MM.1S (cell line): Measurements from ENCODE around the gene RNF115.

Experiments used
- EZH2 ChIP-seq: fragments of 300-600 bp; sonication (generic); optimal IDR thresholded peaks from 2 replicates; pipeline ENCODE3; 2017; ENCODE audit warnings: low read depth, mild to moderate bottlenecking, antibody characterized with exemption, low read length, mixed read lengths
- EZH2phosphoT487 ChIP-seq: fragments of 300-600 bp; sonication (generic); IDR thresholded peaks from 2 replicates; pipeline ENCODE4 v1.6.1; 2018; ENCODE audit warnings: antibody characterized with exemption, low read length
- TF ChIP-seq, protein P1 (sequence below): fragments of 300-600 bp; sonication (generic); IDR thresholded peaks from 2 replicates; pipeline ENCODE4 v1.5.1; 2016; ENCODE audit warnings: antibody characterized with exemption, low read length, mixed read lengths

DNA sequence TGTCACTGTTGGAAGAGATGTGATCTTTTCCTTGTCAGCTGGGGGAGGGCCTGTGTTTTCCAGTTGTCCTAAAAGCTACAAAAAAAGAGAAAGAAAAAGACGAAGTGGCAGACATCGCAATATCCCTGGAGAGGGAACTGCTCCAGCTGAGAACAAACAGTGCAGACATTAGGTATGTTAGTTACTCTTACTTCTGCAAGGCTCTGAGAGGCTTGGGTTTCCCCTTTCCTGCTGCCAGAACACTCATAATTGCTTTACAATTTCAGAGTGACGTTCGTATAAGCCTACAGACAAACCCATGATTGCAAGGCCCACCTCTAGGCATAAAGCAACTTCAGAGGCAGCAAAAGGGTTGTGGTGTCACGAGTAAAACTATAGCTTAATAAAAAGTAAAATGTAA, 73.5 kb downstream of the RNF115 start:
- TF ChIP-seq, protein P1, sequence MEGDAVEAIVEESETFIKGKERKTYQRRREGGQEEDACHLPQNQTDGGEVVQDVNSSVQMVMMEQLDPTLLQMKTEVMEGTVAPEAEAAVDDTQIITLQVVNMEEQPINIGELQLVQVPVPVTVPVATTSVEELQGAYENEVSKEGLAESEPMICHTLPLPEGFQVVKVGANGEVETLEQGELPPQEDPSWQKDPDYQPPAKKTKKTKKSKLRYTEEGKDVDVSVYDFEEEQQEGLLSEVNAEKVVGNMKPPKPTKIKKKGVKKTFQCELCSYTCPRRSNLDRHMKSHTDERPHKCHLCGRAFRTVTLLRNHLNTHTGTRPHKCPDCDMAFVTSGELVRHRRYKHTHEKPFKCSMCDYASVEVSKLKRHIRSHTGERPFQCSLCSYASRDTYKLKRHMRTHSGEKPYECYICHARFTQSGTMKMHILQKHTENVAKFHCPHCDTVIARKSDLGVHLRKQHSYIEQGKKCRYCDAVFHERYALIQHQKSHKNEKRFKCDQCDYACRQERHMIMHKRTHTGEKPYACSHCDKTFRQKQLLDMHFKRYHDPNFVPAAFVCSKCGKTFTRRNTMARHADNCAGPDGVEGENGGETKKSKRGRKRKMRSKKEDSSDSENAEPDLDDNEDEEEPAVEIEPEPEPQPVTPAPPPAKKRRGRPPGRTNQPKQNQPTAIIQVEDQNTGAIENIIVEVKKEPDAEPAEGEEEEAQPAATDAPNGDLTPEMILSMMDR = no peak
- TF ChIP-seq EZH2phosphoT487 (no peak), EZH2 (no peak)
